Measurements from ENCODE around the gene SRCAP.

DNA sequence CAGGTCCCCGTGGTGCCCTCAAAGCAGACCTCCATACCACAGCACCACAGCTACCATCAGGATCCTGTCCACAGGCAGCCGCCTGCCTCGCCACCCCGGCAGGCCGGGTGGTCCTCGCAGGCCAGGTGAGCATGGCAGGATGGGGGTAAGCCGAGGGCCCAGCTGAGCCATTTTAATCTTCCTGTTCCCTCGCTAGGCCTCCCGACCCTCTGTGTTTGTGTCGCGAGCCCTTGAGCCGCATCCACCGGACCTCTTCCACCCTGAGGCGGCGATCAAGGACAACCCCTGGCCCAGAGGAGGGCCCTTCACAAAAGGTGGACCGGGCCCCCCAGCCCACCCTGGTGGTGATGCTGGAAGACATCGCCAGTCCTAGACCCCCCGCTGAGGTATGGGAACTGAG, 46.3 kb upstream of the SRCAP start:
- TF ChIP-seq, protein P1, sequence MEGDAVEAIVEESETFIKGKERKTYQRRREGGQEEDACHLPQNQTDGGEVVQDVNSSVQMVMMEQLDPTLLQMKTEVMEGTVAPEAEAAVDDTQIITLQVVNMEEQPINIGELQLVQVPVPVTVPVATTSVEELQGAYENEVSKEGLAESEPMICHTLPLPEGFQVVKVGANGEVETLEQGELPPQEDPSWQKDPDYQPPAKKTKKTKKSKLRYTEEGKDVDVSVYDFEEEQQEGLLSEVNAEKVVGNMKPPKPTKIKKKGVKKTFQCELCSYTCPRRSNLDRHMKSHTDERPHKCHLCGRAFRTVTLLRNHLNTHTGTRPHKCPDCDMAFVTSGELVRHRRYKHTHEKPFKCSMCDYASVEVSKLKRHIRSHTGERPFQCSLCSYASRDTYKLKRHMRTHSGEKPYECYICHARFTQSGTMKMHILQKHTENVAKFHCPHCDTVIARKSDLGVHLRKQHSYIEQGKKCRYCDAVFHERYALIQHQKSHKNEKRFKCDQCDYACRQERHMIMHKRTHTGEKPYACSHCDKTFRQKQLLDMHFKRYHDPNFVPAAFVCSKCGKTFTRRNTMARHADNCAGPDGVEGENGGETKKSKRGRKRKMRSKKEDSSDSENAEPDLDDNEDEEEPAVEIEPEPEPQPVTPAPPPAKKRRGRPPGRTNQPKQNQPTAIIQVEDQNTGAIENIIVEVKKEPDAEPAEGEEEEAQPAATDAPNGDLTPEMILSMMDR (IDR thresholded peaks at IDR 0.05) = no peak
- TF ChIP-seq POLR2AphosphoS5 (IDR thresholded peaks at IDR 0.05) = no peak
- no peak for TF ChIP-seq POLR2A (IDR thresholded peaks at IDR 0.05)
